ENCODE data around the gene COX7A1. TPM values are rescaled to one million over a fixed set of nuclear protein-coding genes. Genes with fewer than 3 reads are reported as not detected.
A peak's percentile ranks its signal among the peaks of the same experiment; 100 is the strongest.

COX7A1 gene
- total and polyA plus RNA-seq, 7 experiments from 2014 or later, result not detected

GRCh38 chr19:36144624-36145023, 7.6 kb downstream of the COX7A1 start:
- POLR2A ChIA-PET, result no interaction called here
- Mint-ChIP-seq H3K36me3 (peaks cover 8 to 42% (median 29%) of the 10 kb centered on the region in 5 donors), H3K27ac (no peak overlapping the region), H3K9me3 (peaks cover 0 to 2% (median 0%) of the 10 kb centered on the region in 11 donors), H3K4me3 (no peak overlapping the region), H3K27me3 (no peaks in the 10 kb centered on the region), H3K4me1 (peaks cover 13 to 25% (median 15%) of the 10 kb centered on the region in 7 donors)
- no peak for ATAC-seq
- H3K27ac ChIP-seq (ENCODE audit: low read depth, low read length), result no peak overlapping the region
- H3K4me3 ChIP-seq (ENCODE audit: low read length), result no peak overlapping the region
- intact Hi-C loops (cut with micrococcal nuclease), result loop anchor here (5.0 kb wide), 2 partner anchors 628 to 708 kb away; partner anchors contain the start of genes ZNF345 (in 1 of the 2) and ZNF850 (in 1 of the 2)
- CTCF ChIA-PET, result interaction anchor here (0.6 to 1.1 kb wide), 3 partner anchors 11 to 21 kb away, joined by 3 read pairs; no protein-coding TSS in a partner anchor
- no peak for DNase-seq
- no peaks in the 10 kb centered on the region for H3K9me3 ChIP-seq (ENCODE audit: control insufficient read depth in 2 of 3, low read length in 3 of 3)
- peaks cover 6 to 9% of the 10 kb centered on the region in 2 donors for H3K4me1 ChIP-seq (ENCODE audit: control insufficient read depth in 2 of 2, insufficient read depth in 2 of 2, low read length in 2 of 2)
- H3K27me3 ChIP-seq (ENCODE audit: control insufficient read depth in 2 of 2, insufficient read depth in 2 of 2, low read length in 2 of 2), result no peaks in the 10 kb centered on the region
- H3K36me3 ChIP-seq (ENCODE audit: control insufficient read depth in 2 of 3, insufficient read depth in 3 of 3, low read length in 3 of 3), result peaks cover 10 to 68% (median 12%) of the 10 kb centered on the region in 3 experiments

GRCh38 chr19:36142496-36142895, 9.8 kb downstream of the COX7A1 start:
- H3K4me3 Mint-ChIP-seq, result peak overlapping the region in 3 of 10 donors; percentile 5 to 68 (median 65)
- peaks cover 11 to 21% (median 15%) of the 10 kb centered on the region in 7 donors for H3K4me1 Mint-ChIP-seq
- CTCF ChIA-PET, result interaction anchor here (1.2 kb wide), 1 partner anchor 15 kb away, joined by 3 read pairs; no protein-coding TSS in a partner anchor
- H3K9me3 Mint-ChIP-seq, result peaks cover 0 to 2% (median 0%) of the 10 kb centered on the region in 11 donors
- Histone ChIP-seq H3K36me3 (ENCODE audit: control insufficient read depth in 2 of 3, insufficient read depth in 3 of 3, low read length in 3 of 3) (peaks cover 10 to 54% (median 12%) of the 10 kb centered on the region in 3 experiments), H3K4me1 (ENCODE audit: control insufficient read depth in 2 of 2, insufficient read depth in 2 of 2, low read length in 2 of 2) (peaks cover 6 to 9% of the 10 kb centered on the region in 2 donors), H3K27me3 (ENCODE audit: control insufficient read depth in 2 of 2, insufficient read depth in 2 of 2, low read length in 2 of 2) (no peaks in the 10 kb centered on the region), H3K9me3 (ENCODE audit: control insufficient read depth in 2 of 3, low read length in 3 of 3) (no peaks in the 10 kb centered on the region), H3K4me3 (ENCODE audit: low read length) (no peak overlapping the region), H3K27ac (ENCODE audit: low read depth, low read length) (no peak overlapping the region)
- intact Hi-C loops (cut with micrococcal nuclease), result loop anchor here (5.0 kb wide), 2 partner anchors 630 to 710 kb away; partner anchors contain the start of genes ZNF345 (in 1 of the 2) and ZNF850 (in 1 of the 2)
- peak overlapping the region in 4 of 9 donors; percentile 13 to 67 (median 60) for H3K27ac Mint-ChIP-seq
- no peak for DNase-seq
- H3K36me3 Mint-ChIP-seq, result peaks cover 4 to 36% (median 19%) of the 10 kb centered on the region in 5 donors
- ATAC-seq, result no peak
- no peaks in the 10 kb centered on the region for H3K27me3 Mint-ChIP-seq
- POLR2A ChIA-PET, result interaction anchor here (1.2 kb wide), 1 partner anchor 27 kb away, joined by 7 read pairs; the partner anchor contains the start of genes POLR2I and TBCB

- ChIA-PET CTCF (interaction anchor here (1.2 kb wide), 1 partner anchor 14 kb away, joined by 3 read pairs; no protein-coding TSS in a partner anchor), POLR2A (interaction anchor here (1.2 kb wide), 1 partner anchor 27 kb away, joined by 7 read pairs; the partner anchor contains the start of genes POLR2I and TBCB)
- H3K4me3 Mint-ChIP-seq, result peak overlapping the region in 5 of 10 donors; percentile 10 to 91 (median 33)
- peaks cover 0 to 2% (median 0%) of the 10 kb centered on the region in 11 donors for H3K9me3 Mint-ChIP-seq
- no peaks in the 10 kb centered on the region for H3K27me3 ChIP-seq (ENCODE audit: control insufficient read depth in 2 of 2, insufficient read depth in 2 of 2, low read length in 2 of 2)
- ATAC-seq (no peak), DNase-seq (no peak)
- H3K4me1 Mint-ChIP-seq, result peaks cover 11 to 19% (median 15%) of the 10 kb centered on the region in 7 donors
- no peak overlapping the region for H3K4me3 ChIP-seq (ENCODE audit: low read length)
- H3K27ac Mint-ChIP-seq, result peak overlapping the region in 5 of 9 donors; percentile 51 to 98 (median 78)
- H3K36me3 ChIP-seq (ENCODE audit: control insufficient read depth in 2 of 3, insufficient read depth in 3 of 3, low read length in 3 of 3), result peaks cover 10 to 51% (median 12%) of the 10 kb centered on the region in 3 experiments
- no peak overlapping the region for H3K27ac ChIP-seq (ENCODE audit: low read depth, low read length)
- no peaks in the 10 kb centered on the region for H3K9me3 ChIP-seq (ENCODE audit: control insufficient read depth in 2 of 3, low read length in 3 of 3)
- peaks cover 2 to 34% (median 16%) of the 10 kb centered on the region in 5 donors for H3K36me3 Mint-ChIP-seq
- H3K4me1 ChIP-seq (ENCODE audit: control insufficient read depth in 2 of 2, insufficient read depth in 2 of 2, low read length in 2 of 2), result peaks cover 6 to 9% of the 10 kb centered on the region in 2 donors
- no peaks in the 10 kb centered on the region for H3K27me3 Mint-ChIP-seq
- intact Hi-C loops (cut with micrococcal nuclease), result loop anchor here (5.0 kb wide), 2 partner anchors 630 to 710 kb away; partner anchors contain the start of genes ZNF345 (in 1 of the 2) and ZNF850 (in 1 of the 2)
Measured at GRCh38 chr19:36142046-36142445, 10.2 kb downstream of the COX7A1 start.

- no peaks in the 10 kb centered on the region for H3K27me3 Mint-ChIP-seq
- peaks cover 11 to 25% (median 15%) of the 10 kb centered on the region in 7 donors for H3K4me1 Mint-ChIP-seq
- POLR2A ChIA-PET, result interaction anchor here (1.2 to 4.3 kb wide), 4 partner anchors 10 to 26 kb away, joined by 6 to 26 read pairs (median 12); partner anchors contain the start of genes POLR2I and TBCB
- peak overlapping the region; percentile 99 for H3K4me3 ChIP-seq (ENCODE audit: low read length)
- H3K4me1 ChIP-seq (ENCODE audit: control insufficient read depth in 2 of 2, insufficient read depth in 2 of 2, low read length in 2 of 2), result peaks cover 6 to 9% of the 10 kb centered on the region in 2 donors
- ATAC-seq (peak; percentile 90), DNase-seq (peak; percentile 84 to 94 (median 89))
- intact Hi-C loops (cut with micrococcal nuclease), result loop anchor here (1.0 to 5.0 kb wide), 8 partner anchors 26 to 711 kb away; partner anchors contain the start of genes TBCB (in 2 of the 2), THAP8 (in 2 of the 2), WDR62 (in 2 of the 2) and ZNF345 (in 2 of the 2)
- peaks cover 0 to 2% (median 0%) of the 10 kb centered on the region in 11 donors for H3K9me3 Mint-ChIP-seq
- peak overlapping the region; percentile 85 to 98 (median 91) for H3K27ac Mint-ChIP-seq
- H3K27ac ChIP-seq (ENCODE audit: low read depth, low read length), result peak overlapping the region; percentile 87
- H3K4me3 Mint-ChIP-seq, result peak overlapping the region; percentile 91 to 98 (median 95)
- peaks cover 10 to 44% (median 12%) of the 10 kb centered on the region in 3 experiments for H3K36me3 ChIP-seq (ENCODE audit: control insufficient read depth in 2 of 3, insufficient read depth in 3 of 3, low read length in 3 of 3)
- peaks cover 0 to 27% (median 14%) of the 10 kb centered on the region in 5 donors for H3K36me3 Mint-ChIP-seq
- H3K27me3 ChIP-seq (ENCODE audit: control insufficient read depth in 2 of 2, insufficient read depth in 2 of 2, low read length in 2 of 2), result no peaks in the 10 kb centered on the region
- CTCF ChIA-PET, result no interaction called here
- H3K9me3 ChIP-seq (ENCODE audit: control insufficient read depth in 2 of 3, low read length in 3 of 3), result no peaks in the 10 kb centered on the region
Measured at GRCh38 chr19:36141039-36141927, 11.0 kb downstream of the COX7A1 start.

- Histone ChIP-seq H3K4me3 (ENCODE audit: low read length) (peak overlapping the region; percentile 99), H3K27me3 (ENCODE audit: control insufficient read depth in 2 of 2, insufficient read depth in 2 of 2, low read length in 2 of 2) (no peaks in the 10 kb centered on the region), H3K36me3 (ENCODE audit: control insufficient read depth in 2 of 3, insufficient read depth in 3 of 3, low read length in 3 of 3) (peaks cover 4 to 35% (median 7%) of the 10 kb centered on the region in 3 experiments), H3K4me1 (ENCODE audit: control insufficient read depth in 2 of 2, insufficient read depth in 2 of 2, low read length in 2 of 2) (peaks cover 6 to 9% of the 10 kb centered on the region in 2 donors), H3K9me3 (ENCODE audit: control insufficient read depth in 2 of 3, low read length in 3 of 3) (no peaks in the 10 kb centered on the region), H3K27ac (ENCODE audit: low read depth, low read length) (peak overlapping the region; percentile 87)
- ChIA-PET POLR2A (interaction anchor here (1.0 to 4.3 kb wide), 8 partner anchors 10 to 1230 kb away, joined by 3 to 26 read pairs (median 4); partner anchors contain the start of genes POLR2I, TBCB, ZNF146 and ZNF527), CTCF (interaction anchor here (1.5 kb wide), 1 partner anchor 13 kb away, joined by 4 read pairs; no protein-coding TSS in a partner anchor)
- H3K4me1 Mint-ChIP-seq, result peaks cover 10 to 25% (median 15%) of the 10 kb centered on the region in 7 donors
- peaks cover 0 to 26% (median 13%) of the 10 kb centered on the region in 5 donors for H3K36me3 Mint-ChIP-seq
- ATAC-seq, result peak; percentile 21
- peak overlapping the region; percentile 91 to 98 (median 95) for H3K4me3 Mint-ChIP-seq
- H3K27me3 Mint-ChIP-seq, result no peaks in the 10 kb centered on the region
- H3K27ac Mint-ChIP-seq, result peak overlapping the region; percentile 85 to 97 (median 91)
- DNase-seq, result peak in 4 of 9 donors; percentile 23 to 63 (median 43)
- H3K9me3 Mint-ChIP-seq, result peaks cover 0 to 2% (median 0%) of the 10 kb centered on the region in 11 donors
- intact Hi-C loops (cut with micrococcal nuclease), result loop anchor here (1.0 to 5.0 kb wide), 10 partner anchors 12 to 712 kb away; partner anchors contain the start of genes TBCB (in 2 of the 2), THAP8 (in 2 of the 2), WDR62 (in 2 of the 2) and ZNF345 (in 2 of the 2)
Measured at GRCh38 chr19:36140304-36141038, 11.8 kb downstream of the COX7A1 start.

Data from naive thymus-derived CD4-positive, alpha-beta T cell (primary cell).